ENCODE results near the gene LRRC75A.

DNA sequence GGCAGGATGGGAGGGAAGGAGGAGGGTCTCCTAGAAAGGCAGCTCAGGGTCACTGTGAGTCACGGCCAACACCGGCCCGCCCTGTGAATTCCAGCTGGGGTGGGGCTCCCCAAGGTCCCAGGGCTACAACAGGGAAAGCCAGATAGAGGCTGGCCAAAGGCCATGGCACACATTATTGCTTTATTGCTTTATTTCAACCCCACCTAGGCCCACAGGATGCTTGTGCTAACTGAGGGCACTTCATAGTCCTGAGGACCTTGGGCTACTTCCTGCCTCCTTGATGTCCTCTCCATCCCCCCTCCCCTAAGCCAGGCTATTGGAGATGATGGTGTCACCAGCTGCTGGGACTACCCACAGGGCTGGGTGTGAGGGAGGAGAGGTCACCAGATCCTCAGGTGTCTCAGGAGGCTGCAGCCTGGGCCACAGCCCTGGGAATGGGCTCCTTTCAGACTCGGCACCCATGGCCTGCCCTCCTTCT is 26.1 kb downstream of the LRRC75A start:
- TF ChIP-seq HNRNPUL1 (IDR thresholded peaks at IDR 0.05; ENCODE audit: low read depth, low read length) = no peak
- no peak for TF ChIP-seq SOX6 (IDR thresholded peaks at IDR 0.05)
- no peak for TF ChIP-seq SOX6 (CRISPR knock-in tag; IDR thresholded peaks at IDR 0.05)
- TF ChIP-seq, protein P1, sequence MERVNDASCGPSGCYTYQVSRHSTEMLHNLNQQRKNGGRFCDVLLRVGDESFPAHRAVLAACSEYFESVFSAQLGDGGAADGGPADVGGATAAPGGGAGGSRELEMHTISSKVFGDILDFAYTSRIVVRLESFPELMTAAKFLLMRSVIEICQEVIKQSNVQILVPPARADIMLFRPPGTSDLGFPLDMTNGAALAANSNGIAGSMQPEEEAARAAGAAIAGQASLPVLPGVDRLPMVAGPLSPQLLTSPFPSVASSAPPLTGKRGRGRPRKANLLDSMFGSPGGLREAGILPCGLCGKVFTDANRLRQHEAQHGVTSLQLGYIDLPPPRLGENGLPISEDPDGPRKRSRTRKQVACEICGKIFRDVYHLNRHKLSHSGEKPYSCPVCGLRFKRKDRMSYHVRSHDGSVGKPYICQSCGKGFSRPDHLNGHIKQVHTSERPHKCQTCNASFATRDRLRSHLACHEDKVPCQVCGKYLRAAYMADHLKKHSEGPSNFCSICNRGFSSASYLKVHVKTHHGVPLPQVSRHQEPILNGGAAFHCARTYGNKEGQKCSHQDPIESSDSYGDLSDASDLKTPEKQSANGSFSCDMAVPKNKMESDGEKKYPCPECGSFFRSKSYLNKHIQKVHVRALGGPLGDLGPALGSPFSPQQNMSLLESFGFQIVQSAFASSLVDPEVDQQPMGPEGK (CRISPR knock-in tag; IDR thresholded peaks at IDR 0.05) = no peak
- no peak for TF ChIP-seq CHD4 (IDR thresholded peaks at IDR 0.05; ENCODE audit: borderline replicate concordance, low read length)
- TF ChIP-seq ZNF781 (CRISPR knock-in tag; IDR thresholded peaks at IDR 0.05; ENCODE audit: borderline replicate concordance, not compliant biosample characterization) = no peak
